ENCODE data around the gene ZC3H8. TPM values are rescaled to one million over a fixed set of nuclear protein-coding genes. Genes with fewer than 3 reads are reported as not detected.

The ZC3H8 gene
- total and polyA plus RNA-seq, 2 donors (not counting 3 experiments of a cell fraction or from before 2014, with no cell fraction given), result 0.95 to 7.1 TPM

- no peaks in the 10 kb centered on the region for H3K27me3 ChIP-seq (ENCODE audit: control insufficient read depth in 2 of 2, insufficient read depth in 2 of 2, low read length in 2 of 2)
- FAIRE-seq, result peak; percentile 87
- CTCF ChIA-PET, result no interaction called here
- H3K36me3 ChIP-seq (ENCODE audit: control insufficient read depth in 2 of 2, extremely low read depth in 1 of 2, insufficient read depth in 2 of 2, low read length in 2 of 2), result no peaks in the 10 kb centered on the region
- peak within 1 kb of the TSS; percentile 98 for H3K27ac ChIP-seq (ENCODE audit: insufficient read depth, low read depth, low read length)
- H3K4me2 ChIP-seq (ENCODE audit: insufficient read depth, low read length), result peak within 1 kb of the TSS; percentile 100
- no peaks in the 10 kb centered on the region for H3K79me2 ChIP-seq (ENCODE audit: control insufficient read depth, insufficient read depth, low read length)
- H3K4me1 ChIP-seq (ENCODE audit: control insufficient read depth, extremely low read depth, insufficient read depth, low read length), result peaks cover 9% of the 10 kb centered on the region
- peak; percentile 98 for DNase-seq (ENCODE audit: low read depth, low spot score)
- TF ChIP-seq POLR2A (IDR thresholded peaks at IDR 0.05; ENCODE audit: low read depth, low read length), result peak; percentile 95
- peak; percentile 99 for TF ChIP-seq POLR2AphosphoS5 (IDR thresholded peaks at IDR 0.05; ENCODE audit: insufficient read depth, low read depth, low read length)
- TF ChIP-seq GATA2 (IDR thresholded peaks at IDR 0.05; ENCODE audit: insufficient read depth, insufficient read length, low read depth, low read length), result no peak
- no peak for TF ChIP-seq FOS (IDR thresholded peaks at IDR 0.05; ENCODE audit: borderline replicate concordance, insufficient read depth, low read length)
- no peak for TF ChIP-seq JUN (IDR thresholded peaks at IDR 0.05; ENCODE audit: borderline replicate concordance, insufficient read depth, insufficient read length, low read depth)
- TF ChIP-seq CTCF (IDR thresholded peaks at IDR 0.05; ENCODE audit: extremely low read depth in 1 of 2, insufficient read depth in 1 of 2, low read depth in 1 of 2, low read length in 2 of 2), result peak in 1 of 2 donors; percentile 12
- TF ChIP-seq, protein P1, sequence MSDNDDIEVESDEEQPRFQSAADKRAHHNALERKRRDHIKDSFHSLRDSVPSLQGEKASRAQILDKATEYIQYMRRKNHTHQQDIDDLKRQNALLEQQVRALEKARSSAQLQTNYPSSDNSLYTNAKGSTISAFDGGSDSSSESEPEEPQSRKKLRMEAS (IDR thresholded peaks at IDR 0.05; ENCODE audit: insufficient read depth, insufficient read length), result no peak
- TF ChIP-seq MYC (IDR thresholded peaks at IDR 0.05; ENCODE audit: low read depth, low read length), result peak; percentile 59
- no peak for TF ChIP-seq EZH2 (IDR thresholded peaks at IDR 0.05; ENCODE audit: borderline replicate concordance, low read depth, low read length, severe bottlenecking)
- no peaks in the 10 kb centered on the region for H3K9me1 ChIP-seq (replicated peaks; ENCODE audit: control insufficient read depth, extremely low read depth, insufficient read depth, low read length)
- no TSS peak for BruUV-seq (replicated peaks)
- POLR2A ChIA-PET, result no interaction called here
- H3K9ac ChIP-seq (replicated peaks; ENCODE audit: extremely low read depth, insufficient read depth, low read length), result peak within 1 kb of the TSS; percentile 100
- H3K4me3 ChIP-seq (replicated peaks in 1 of 3; ENCODE audit: insufficient read depth in 1 of 3, low read depth in 1 of 3, low read length in 3 of 3), result peak within 1 kb of the TSS; percentile 67 to 98 (median 94)
- H3K9me3 ChIP-seq (replicated peaks; ENCODE audit: control insufficient read depth, insufficient read depth, low read length), result no peaks in the 10 kb centered on the region
- dilution Hi-C loops (cut with MboI; ENCODE audit: extremely low pct_ligation_motif_present, low sequenced_read_pairs), result no loop called here
- H4K20me1 ChIP-seq (replicated peaks; ENCODE audit: control insufficient read depth, extremely low read depth, insufficient read depth, low read length), result no peaks in the 10 kb centered on the region
- intact Hi-C loops (cut with micrococcal nuclease), result loop anchor here (5.0 kb wide), 2 partner anchors 218 to 307 kb away; partner anchors contain the start of genes CHCHD5 and TMEM87B
- H2AFZ ChIP-seq (ENCODE audit: low read depth, low read length), result peak within 1 kb of the TSS; percentile 59
These were observed 20.6 kb upstream of the ZC3H8 start, which contains the start of gene ZC3H6 for GRCh38 chr2:112275311-112275886. Gene ZC3H6 (plus strand): TSS chr2:112275597. CDS start chr2:112275995, 398 bp downstream.
